GM20000 (cell line): ENCODE results near the gene TLL1.

ENCODE experiments used
- DNase-seq: peaks from one replicate; pipeline ENCODE4 v3.0.0; 2012; ENCODE audit warnings: low spot score
- CTCF ChIP-seq: IDR thresholded peaks from 2 replicates; pipeline ENCODE4 v1.5.1; 2012; ENCODE audit warnings: mild to moderate bottlenecking, control low read depth; ENCODE audit errors: extremely low read depth, missing control alignments

The TLL1 gene

GRCh38 chr4:165926307-165926706, 53.3 kb downstream of the TLL1 start:
- no peak for DNase-seq
- TF ChIP-seq CTCF: no peak

- TF ChIP-seq CTCF: no peak
Measured at GRCh38 chr4:165927366-165927765, 54.3 kb downstream of the TLL1 start.

GRCh38 chr4:165927815-165928214, 54.8 kb downstream of the TLL1 start:
- no peak for TF ChIP-seq CTCF
- DNase-seq: no peak

More at GRCh38 chr4:165927366-165927765, 54.3 kb downstream of the TLL1 start:
- no peak for DNase-seq

- no peak for DNase-seq
- no peak for TF ChIP-seq CTCF
Measured at GRCh38 chr4:165928601-165929000, 55.6 kb downstream of the TLL1 start.

- DNase-seq: no peak
- no peak for TF ChIP-seq CTCF
Measured at GRCh38 chr4:165929662-165930061, 56.6 kb downstream of the TLL1 start.

GRCh38 chr4:165931741-165932140, 58.7 kb downstream of the TLL1 start:
- no peak for TF ChIP-seq CTCF
- no peak for DNase-seq

- DNase-seq: no peak
- no peak for TF ChIP-seq CTCF
Measured at GRCh38 chr4:165944900-165945299, 71.9 kb downstream of the TLL1 start.
